ENCODE results near the gene MGP. TPM values are rescaled to one million over a fixed set of nuclear protein-coding genes. Genes with fewer than 3 reads are reported as not detected.

MGP gene
- total and polyA plus RNA-seq, 2 experiments from 2014 or later, result 0.60 TPM; not detected in 1

- no peaks in the 10 kb centered on the region for H3F3A ChIP-seq (replicated peaks; ENCODE audit: low read depth)
- H2AFZ ChIP-seq, result no peak overlapping the region
- no peak overlapping the region for H3K4me3 Mint-ChIP-seq
- ATAC-seq (no peak), DNase-seq (ENCODE audit: low spot score) (no peak)
- H3K27me3 ChIP-seq (ENCODE audit: insufficient read depth), result no peaks in the 10 kb centered on the region
- H3K9me2 ChIP-seq (ENCODE audit: insufficient read depth), result no peaks in the 10 kb centered on the region
- no peak overlapping the region for H3K27ac Mint-ChIP-seq
- H3K36me3 Mint-ChIP-seq (ENCODE audit: low read depth), result peaks cover 12% of the 10 kb centered on the region; the same call in 2 of the 3 replicates
- H3K27ac ChIP-seq (ENCODE audit: low read depth), result no peak overlapping the region
- H3K4me1 ChIP-seq (ENCODE audit: insufficient read depth), result no peaks in the 10 kb centered on the region
- H3K36me3 ChIP-seq (ENCODE audit: insufficient read depth), result no peaks in the 10 kb centered on the region
- H3K4me1 Mint-ChIP-seq, result no peaks in the 10 kb centered on the region
- H4K20me1 ChIP-seq (replicated peaks; ENCODE audit: insufficient read depth), result no peaks in the 10 kb centered on the region
- no peak for TF ChIP-seq POLR2AphosphoS5 (IDR thresholded peaks at IDR 0.05; ENCODE audit: low read depth)
- no peak for TF ChIP-seq JUNB (IDR thresholded peaks at IDR 0.05; ENCODE audit: unreplicated experiment)
- no peak for TF ChIP-seq ZNF114 (CRISPR knock-in tag; IDR thresholded peaks at IDR 0.05)
- no peak for TF ChIP-seq ZNF462 (CRISPR knock-in tag; IDR thresholded peaks at IDR 0.05)
- TF ChIP-seq ZNF331 (CRISPR knock-in tag; IDR thresholded peaks at IDR 0.05; ENCODE audit: low read depth), result no peak
- no peak for TF ChIP-seq NANOG (IDR thresholded peaks at IDR 0.05; ENCODE audit: borderline replicate concordance)
- no peak for TF ChIP-seq REST (IDR thresholded peaks at IDR 0.05; ENCODE audit: unreplicated experiment)
- TF ChIP-seq EZH2phosphoT487 (IDR thresholded peaks at IDR 0.05; ENCODE audit: unreplicated experiment), result no peak
- no peak for TF ChIP-seq ETS1 (IDR thresholded peaks at IDR 0.05)
- no peak for TF ChIP-seq EZH2 (IDR thresholded peaks at IDR 0.05; ENCODE audit: low read depth, unreplicated experiment)
- no peak for TF ChIP-seq CREB1 (CRISPR knock-in tag; IDR thresholded peaks at IDR 0.05; ENCODE audit: low read depth)
- no peak overlapping the region for H3K4me3 ChIP-seq
- H3K27me3 Mint-ChIP-seq (ENCODE audit: insufficient read depth, low read depth, poor library complexity), result peaks cover 5% of the 10 kb centered on the region
- no peaks in the 10 kb centered on the region for H3K79me2 ChIP-seq (replicated peaks; ENCODE audit: insufficient read depth)
- H3K9me3 Mint-ChIP-seq, result peaks cover 35% of the 10 kb centered on the region
- H3K4me2 ChIP-seq, result no peak overlapping the region
These were observed 25.2 kb downstream of the MGP start for GRCh38 chr12:14860490-14860889.

All from GM23338 (cell line).